ENCODE measurements around the gene ETS1.

- TF ChIP-seq, protein P1, sequence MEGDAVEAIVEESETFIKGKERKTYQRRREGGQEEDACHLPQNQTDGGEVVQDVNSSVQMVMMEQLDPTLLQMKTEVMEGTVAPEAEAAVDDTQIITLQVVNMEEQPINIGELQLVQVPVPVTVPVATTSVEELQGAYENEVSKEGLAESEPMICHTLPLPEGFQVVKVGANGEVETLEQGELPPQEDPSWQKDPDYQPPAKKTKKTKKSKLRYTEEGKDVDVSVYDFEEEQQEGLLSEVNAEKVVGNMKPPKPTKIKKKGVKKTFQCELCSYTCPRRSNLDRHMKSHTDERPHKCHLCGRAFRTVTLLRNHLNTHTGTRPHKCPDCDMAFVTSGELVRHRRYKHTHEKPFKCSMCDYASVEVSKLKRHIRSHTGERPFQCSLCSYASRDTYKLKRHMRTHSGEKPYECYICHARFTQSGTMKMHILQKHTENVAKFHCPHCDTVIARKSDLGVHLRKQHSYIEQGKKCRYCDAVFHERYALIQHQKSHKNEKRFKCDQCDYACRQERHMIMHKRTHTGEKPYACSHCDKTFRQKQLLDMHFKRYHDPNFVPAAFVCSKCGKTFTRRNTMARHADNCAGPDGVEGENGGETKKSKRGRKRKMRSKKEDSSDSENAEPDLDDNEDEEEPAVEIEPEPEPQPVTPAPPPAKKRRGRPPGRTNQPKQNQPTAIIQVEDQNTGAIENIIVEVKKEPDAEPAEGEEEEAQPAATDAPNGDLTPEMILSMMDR (IDR thresholded peaks at IDR 0.05; ENCODE audit: low read depth, low read length) = no peak
- TF ChIP-seq EZH2phosphoT487 (IDR thresholded peaks at IDR 0.05; ENCODE audit: low read depth) = no peak
These were observed 121.2 kb downstream of the ETS1 start for GRCh38 chr11:128465946-128466705.
